GM23338 (cell line): Measurements from ENCODE around the gene FNDC10. TPM values are rescaled to one million over a fixed set of nuclear protein-coding genes. Genes with fewer than 3 reads are reported as not detected.

Experiments used
- ATAC-seq: fragments of 200-7000 bp; cut with Tn5 transposase; 3 replicates; pipeline ENCODE4 v1.9.1; 2020
- DNase-seq: peaks from one replicate; pipeline ENCODE4 v3.0.0-alpha.2; 2015; ENCODE audit warnings: low spot score
- H2AFZ ChIP-seq: fragments of 200-600 bp; sonication (generic); 2 replicates; pipeline ENCODE4 v1.8.0; 2016; ENCODE audit warnings: antibody characterized with exemption, mild to moderate bottlenecking, moderate library complexity
- H3F3A ChIP-seq: fragments of 200-600 bp; sonication (generic); replicated peaks from 2 replicates; pipeline ENCODE4 v1.8.0; 2017; ENCODE audit warnings: antibody characterized with exemption, mixed run types, low read depth
- H3K27ac ChIP-seq: fragments of 200-600 bp; sonication (generic); 2 replicates; pipeline ENCODE4 v1.6.1; 2016; ENCODE audit warnings: low read depth
- H3K27me3 ChIP-seq: fragments of 200-600 bp; sonication (generic); 2 replicates; pipeline ENCODE4 v1.8.0; 2016; ENCODE audit warnings: mild to moderate bottlenecking, mixed run types, moderate library complexity; ENCODE audit not compliant: insufficient read depth
- H3K36me3 ChIP-seq: fragments of 200-600 bp; sonication (generic); 2 replicates; pipeline ENCODE4 v1.8.0; 2016; ENCODE audit warnings: mild to moderate bottlenecking; ENCODE audit not compliant: insufficient read depth
- H3K4me1 ChIP-seq: fragments of 200-600 bp; sonication (generic); 2 replicates; pipeline ENCODE4 v1.8.0; 2016; ENCODE audit warnings: mild to moderate bottlenecking, moderate library complexity; ENCODE audit not compliant: insufficient read depth
- H3K4me2 ChIP-seq: fragments of 200-600 bp; sonication (generic); 2 replicates; pipeline ENCODE4 v1.7.1; 2017; ENCODE audit warnings: mixed run types
- H3K4me3 ChIP-seq: fragments of 200-600 bp; sonication (generic); 2 replicates; pipeline ENCODE4 v1.6.1; 2016; ENCODE audit warnings: mixed run types
- H3K79me2 ChIP-seq: fragments of 200-600 bp; sonication (generic); replicated peaks from 2 replicates; pipeline ENCODE4 v1.8.0; 2017; ENCODE audit warnings: mild to moderate bottlenecking; ENCODE audit not compliant: insufficient read depth
- H3K9me2 ChIP-seq: fragments of 200-600 bp; sonication (generic); 2 replicates; pipeline ENCODE4 v1.8.0; 2017; ENCODE audit not compliant: insufficient read depth
- H4K20me1 ChIP-seq: fragments of 200-600 bp; sonication (generic); replicated peaks from 2 replicates; pipeline ENCODE4 v1.8.0; 2017; ENCODE audit warnings: mild to moderate bottlenecking; ENCODE audit not compliant: insufficient read depth
- H3K27ac Mint-ChIP-seq: 2 replicates; pipeline ENCODE4 v1.8.0; 2020; ENCODE audit warnings: inconsistent platforms, mild to moderate bottlenecking, moderate library complexity, mixed read lengths
- H3K27me3 Mint-ChIP-seq: 3 replicates; pipeline ENCODE4 v1.8.0; 2022; ENCODE audit warnings: low read depth, mild to moderate bottlenecking, moderate library complexity, mixed read lengths, inconsistent platforms; ENCODE audit not compliant: insufficient read depth, poor library complexity
- H3K36me3 Mint-ChIP-seq: 3 replicates; pipeline ENCODE4 v1.8.0; 2021; ENCODE audit warnings: low read depth, mild to moderate bottlenecking, inconsistent platforms, moderate library complexity, mixed read lengths
- H3K4me1 Mint-ChIP-seq: 3 replicates; pipeline ENCODE4 v1.8.0; 2020; ENCODE audit warnings: mild to moderate bottlenecking, inconsistent platforms, mixed read lengths
- H3K4me3 Mint-ChIP-seq: 3 replicates; pipeline ENCODE4 v1.8.0; 2021; ENCODE audit warnings: moderate library complexity, mild to moderate bottlenecking, inconsistent platforms, mixed read lengths
- H3K9me3 Mint-ChIP-seq: 3 replicates; pipeline ENCODE4 v1.8.0; 2020; ENCODE audit warnings: moderate library complexity, mild to moderate bottlenecking, inconsistent platforms, mixed read lengths
- CREB1 ChIP-seq: fragments of 250-450 bp; sonication (Bioruptor Pico); IDR thresholded peaks from 2 replicates; pipeline ENCODE4 v1.5.0; 2020; ENCODE audit warnings: low read depth, mild to moderate bottlenecking, moderate library complexity
- CTCF ChIP-seq, 2 experiments: fragments of 200-600 bp in 1 of 2; sonication (generic) in 1 of 2; conservative IDR thresholded peaks; 2 replicates each; pipeline versions ENCODE4 v1.5.1 to v1.6.1; 2016 to 2017; ENCODE audit warnings: antibody characterized with exemption in 2 of 2, low read depth in 2 of 2, mild to moderate bottlenecking in 2 of 2, moderate library complexity in 1 of 2
- ETS1 ChIP-seq: IDR thresholded peaks from 2 replicates; pipeline ENCODE4 v1.6.1; 2016; ENCODE audit warnings: antibody characterized with exemption
- EZH2phosphoT487 ChIP-seq: fragments of 200-600 bp; sonication (generic); IDR thresholded peaks from one replicate; pipeline ENCODE4 v1.8.1; 2018; ENCODE audit warnings: antibody characterized with exemption; ENCODE audit not compliant: unreplicated experiment
- JUNB ChIP-seq: IDR thresholded peaks from one replicate; pipeline ENCODE4 v1.6.1; 2016; ENCODE audit warnings: antibody characterized with exemption; ENCODE audit not compliant: unreplicated experiment
- NANOG ChIP-seq: IDR thresholded peaks from 2 replicates; pipeline ENCODE4 v1.6.1; 2016; ENCODE audit warnings: antibody characterized with exemption, borderline replicate concordance
- POLR2AphosphoS5 ChIP-seq: IDR thresholded peaks from 2 replicates; pipeline ENCODE4 v1.6.1; 2016; ENCODE audit warnings: antibody characterized with exemption, low read depth
- STAT1 ChIP-seq: IDR thresholded peaks from one replicate; pipeline ENCODE4 v1.6.1; 2016; ENCODE audit warnings: antibody characterized with exemption; ENCODE audit not compliant: unreplicated experiment
- ZNF114 ChIP-seq: fragments of 250-450 bp; sonication (Bioruptor Pico); IDR thresholded peaks from 2 replicates; pipeline ENCODE4 v1.5.0; 2020; ENCODE audit warnings: mild to moderate bottlenecking, moderate library complexity
- ZNF462 ChIP-seq: fragments of 250-450 bp; sonication (Bioruptor Pico); IDR thresholded peaks from 2 replicates; pipeline ENCODE4 v1.5.0; 2020; ENCODE audit warnings: mild to moderate bottlenecking, moderate library complexity
- polyA plus RNA-seq: library from polyadenylated mRNA; unstranded; fragments of >200 nt; fragmentation: Nextera tagmentation; extraction: Ambion mirVana; gene quantifications from 2 replicates; pipeline ENCODE4 v1.2.1, GENCODE V29; 2016
- total RNA-seq: library from RNA; depleted of rRNA; stranded (reverse); fragments of >200 nt; shearing (Covaris generic); gene quantifications from 2 replicates; pipeline ENCODE4 v1.2.3, GENCODE V29; 2014
- TF ChIP-seq, protein P1 (sequence below): IDR thresholded peaks from one replicate; pipeline ENCODE4 v1.6.1; 2018; ENCODE audit warnings: antibody characterized with exemption; ENCODE audit not compliant: unreplicated experiment

Gene FNDC10
- total and polyA plus RNA-seq, 2 experiments from 2014 or later = 7.7 to 15.1 TPM

GRCh38 chr1:1583347-1584010, 16.5 kb downstream of the FNDC10 start:
- H2AFZ ChIP-seq = no peak overlapping the region
- no peaks in the 10 kb centered on the region for H3K4me1 ChIP-seq
- H3F3A ChIP-seq = no peaks in the 10 kb centered on the region
- no peak for DNase-seq
- no peaks in the 10 kb centered on the region for H3K79me2 ChIP-seq
- H3K27me3 ChIP-seq = no peaks in the 10 kb centered on the region
- no peaks in the 10 kb centered on the region for H3K36me3 ChIP-seq
- H3K9me2 ChIP-seq = no peaks in the 10 kb centered on the region
- no peak overlapping the region for H3K27ac ChIP-seq
- Mint-ChIP-seq H3K4me3 (no peak overlapping the region), H3K9me3 (no peaks in the 10 kb centered on the region), H3K4me1 (peaks cover 6% of the 10 kb centered on the region; the same call in 2 of the 3 replicates), H3K27ac (no peak overlapping the region), H3K27me3 (peaks cover 5% of the 10 kb centered on the region), H3K36me3 (no peaks in the 10 kb centered on the region)
- TF ChIP-seq CREB1 (CRISPR knock-in tag) = no peak
- TF ChIP-seq JUNB = no peak
- TF ChIP-seq POLR2AphosphoS5 = no peak
- no peak for TF ChIP-seq ETS1
- no peak for TF ChIP-seq ZNF114 (CRISPR knock-in tag)
- no peak for TF ChIP-seq EZH2phosphoT487
- no peak for TF ChIP-seq STAT1
- TF ChIP-seq, protein P1, sequence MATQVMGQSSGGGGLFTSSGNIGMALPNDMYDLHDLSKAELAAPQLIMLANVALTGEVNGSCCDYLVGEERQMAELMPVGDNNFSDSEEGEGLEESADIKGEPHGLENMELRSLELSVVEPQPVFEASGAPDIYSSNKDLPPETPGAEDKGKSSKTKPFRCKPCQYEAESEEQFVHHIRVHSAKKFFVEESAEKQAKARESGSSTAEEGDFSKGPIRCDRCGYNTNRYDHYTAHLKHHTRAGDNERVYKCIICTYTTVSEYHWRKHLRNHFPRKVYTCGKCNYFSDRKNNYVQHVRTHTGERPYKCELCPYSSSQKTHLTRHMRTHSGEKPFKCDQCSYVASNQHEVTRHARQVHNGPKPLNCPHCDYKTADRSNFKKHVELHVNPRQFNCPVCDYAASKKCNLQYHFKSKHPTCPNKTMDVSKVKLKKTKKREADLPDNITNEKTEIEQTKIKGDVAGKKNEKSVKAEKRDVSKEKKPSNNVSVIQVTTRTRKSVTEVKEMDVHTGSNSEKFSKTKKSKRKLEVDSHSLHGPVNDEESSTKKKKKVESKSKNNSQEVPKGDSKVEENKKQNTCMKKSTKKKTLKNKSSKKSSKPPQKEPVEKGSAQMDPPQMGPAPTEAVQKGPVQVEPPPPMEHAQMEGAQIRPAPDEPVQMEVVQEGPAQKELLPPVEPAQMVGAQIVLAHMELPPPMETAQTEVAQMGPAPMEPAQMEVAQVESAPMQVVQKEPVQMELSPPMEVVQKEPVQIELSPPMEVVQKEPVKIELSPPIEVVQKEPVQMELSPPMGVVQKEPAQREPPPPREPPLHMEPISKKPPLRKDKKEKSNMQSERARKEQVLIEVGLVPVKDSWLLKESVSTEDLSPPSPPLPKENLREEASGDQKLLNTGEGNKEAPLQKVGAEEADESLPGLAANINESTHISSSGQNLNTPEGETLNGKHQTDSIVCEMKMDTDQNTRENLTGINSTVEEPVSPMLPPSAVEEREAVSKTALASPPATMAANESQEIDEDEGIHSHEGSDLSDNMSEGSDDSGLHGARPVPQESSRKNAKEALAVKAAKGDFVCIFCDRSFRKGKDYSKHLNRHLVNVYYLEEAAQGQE = no peak
- TF ChIP-seq NANOG = no peak
- no peak for TF ChIP-seq ZNF462 (CRISPR knock-in tag)
- TF ChIP-seq CTCF (conservative IDR thresholded peaks at IDR 0.05; ENCODE audit: low read depth in 2 of 2) = no peak
- no peak overlapping the region for H3K4me2 ChIP-seq
- no peak; the same call in 2 of the 3 replicates for ATAC-seq
- no peak overlapping the region for H3K4me3 ChIP-seq
- H4K20me1 ChIP-seq = no peaks in the 10 kb centered on the region
